ENCODE measurements around the gene SULT2B1.
A peak's percentile ranks its signal among the peaks of the same experiment; 100 is the strongest.

Gene SULT2B1

GRCh38 chr19:48636859-48637448 lies 85.0 kb downstream of the SULT2B1 start, which contains the start of gene DBP:
TSS of gene DBP (minus strand) at chr19:48637379. CDS start at chr19:48636994, 385 bp downstream.
- DNase-seq, result no peak

GRCh38 chr19:48637449-48637947 lies 85.5 kb downstream of the SULT2B1 start:
- DNase-seq, result peak; percentile 85

DNA sequence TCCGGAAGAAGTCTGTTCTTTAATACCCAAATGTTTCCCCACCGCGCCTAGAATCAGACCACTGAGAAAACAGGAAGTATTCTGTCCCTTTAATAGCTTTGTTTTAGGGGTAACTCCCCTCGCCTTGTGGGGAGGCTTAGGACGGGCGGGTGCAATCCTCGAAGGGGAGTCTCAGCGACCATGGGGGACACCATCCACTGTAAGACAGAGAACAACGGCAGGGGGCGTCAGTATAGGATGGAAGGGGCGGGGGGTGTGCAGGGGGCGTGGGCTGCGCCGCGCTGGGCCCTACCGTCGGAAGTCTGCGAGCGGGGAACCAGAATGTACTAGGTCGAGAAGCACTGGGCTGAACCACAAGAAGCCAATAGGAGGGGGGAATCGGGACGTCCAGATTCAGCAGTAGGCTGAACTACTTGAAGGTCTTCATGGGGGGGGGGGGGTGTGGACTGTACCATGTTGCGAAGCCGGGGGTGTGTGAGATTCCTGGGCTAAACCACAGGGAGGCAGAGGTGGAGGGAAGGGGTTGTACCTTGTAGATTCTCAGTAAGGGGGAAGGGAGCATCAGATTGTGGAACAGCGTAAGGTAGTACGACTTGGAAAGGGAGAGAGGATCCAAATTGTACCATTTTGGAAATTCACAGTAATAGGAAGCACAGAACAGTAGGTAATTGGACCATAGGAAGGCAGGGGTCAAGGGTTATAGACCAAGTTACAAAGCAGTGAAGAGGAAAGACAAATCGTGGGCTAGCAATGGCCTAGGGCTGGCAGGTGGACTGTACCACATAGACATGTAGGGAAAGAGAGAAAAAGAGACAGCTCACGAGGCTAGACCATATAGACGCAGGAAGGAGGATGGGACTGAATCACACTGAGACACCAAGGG lies 86.2 kb downstream of the SULT2B1 start:
- DNase-seq, result peak; percentile 83

- no peak for DNase-seq
Measured at GRCh38 chr19:48638831-48639381, 86.9 kb downstream of the SULT2B1 start.

DNA sequence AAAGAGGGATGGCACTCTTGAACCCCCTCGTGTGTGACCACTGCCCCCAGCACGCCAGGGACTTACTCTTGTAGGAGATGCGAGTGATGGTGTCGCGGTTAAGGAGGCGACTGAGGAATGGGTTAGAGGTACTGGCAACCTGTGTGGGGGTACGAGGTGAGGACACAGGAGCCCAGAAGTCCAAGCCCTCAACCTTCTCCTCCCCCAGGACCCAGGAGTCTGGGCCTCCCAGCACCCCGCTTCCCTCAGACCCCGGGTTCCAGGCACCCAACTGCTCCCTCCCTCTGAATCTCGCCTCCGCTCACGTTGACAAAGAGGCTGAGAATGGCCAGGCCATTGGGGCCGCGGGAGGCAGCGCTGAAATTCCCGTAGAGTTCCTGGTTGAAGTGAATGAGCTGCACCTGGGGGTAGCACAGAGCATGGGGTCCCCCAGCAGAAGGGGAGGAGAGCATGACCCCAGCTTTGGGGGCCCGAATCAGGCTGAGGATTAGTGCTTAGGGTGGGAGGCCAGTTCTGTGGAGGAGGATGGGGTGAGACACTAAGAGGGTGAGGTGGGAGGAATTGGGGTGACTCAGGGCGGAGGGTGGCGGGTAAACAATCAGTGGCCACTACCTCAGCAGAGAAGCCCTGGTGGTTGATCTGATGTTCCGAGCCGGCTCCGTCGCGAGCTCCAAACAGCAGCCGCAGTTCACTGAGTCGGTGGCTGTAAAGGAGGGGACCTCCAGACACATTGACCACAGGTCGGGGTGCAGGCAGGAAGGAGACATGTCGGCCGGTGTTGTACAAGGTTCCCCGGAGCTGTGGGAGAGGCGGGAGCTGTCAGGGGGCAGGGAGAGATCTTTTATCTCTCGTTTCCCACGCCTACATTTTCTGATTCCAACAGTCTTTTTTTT lies 87.8 kb downstream of the SULT2B1 start:
- DNase-seq, result no peak

GRCh38 chr19:48641850-48642249 lies 89.9 kb downstream of the SULT2B1 start:
- DNase-seq, result no peak

DNA sequence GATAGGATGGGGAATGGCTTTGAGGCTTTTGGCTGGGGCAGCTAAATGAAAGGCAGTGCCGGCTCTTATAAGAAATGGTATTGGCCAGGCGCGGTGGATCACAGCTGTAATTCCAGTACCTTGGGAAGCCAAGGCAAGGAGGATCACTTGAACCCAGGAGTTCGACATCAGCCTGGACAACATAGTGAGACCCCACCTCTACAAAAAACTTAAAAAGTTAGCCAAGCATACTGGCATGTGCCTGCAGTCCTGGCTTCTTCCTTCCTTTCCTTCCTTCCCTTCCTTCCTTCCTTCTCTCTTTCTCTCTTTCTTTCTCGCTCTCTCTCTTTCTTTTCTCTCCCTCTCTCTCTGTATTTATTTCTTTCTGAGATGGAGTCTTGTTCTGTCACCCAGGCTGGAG lies 90.9 kb downstream of the SULT2B1 start:
- DNase-seq, result no peak

- DNase-seq, result no peak
Measured at GRCh38 chr19:48644355-48644754, 92.4 kb downstream of the SULT2B1 start.

GRCh38 chr19:48644839-48645619 lies 93.1 kb downstream of the SULT2B1 start:
- DNase-seq, result peak; percentile 26

- DNase-seq, result no peak
Measured at GRCh38 chr19:48645620-48646000, 93.6 kb downstream of the SULT2B1 start.

- peak; percentile 53 for DNase-seq
Measured at GRCh38 chr19:48646001-48646721, 94.2 kb downstream of the SULT2B1 start, which contains the start of gene CA11. TSS of gene CA11 (minus strand) at chr19:48646187. CDS start at chr19:48645632, 555 bp downstream.

DNA sequence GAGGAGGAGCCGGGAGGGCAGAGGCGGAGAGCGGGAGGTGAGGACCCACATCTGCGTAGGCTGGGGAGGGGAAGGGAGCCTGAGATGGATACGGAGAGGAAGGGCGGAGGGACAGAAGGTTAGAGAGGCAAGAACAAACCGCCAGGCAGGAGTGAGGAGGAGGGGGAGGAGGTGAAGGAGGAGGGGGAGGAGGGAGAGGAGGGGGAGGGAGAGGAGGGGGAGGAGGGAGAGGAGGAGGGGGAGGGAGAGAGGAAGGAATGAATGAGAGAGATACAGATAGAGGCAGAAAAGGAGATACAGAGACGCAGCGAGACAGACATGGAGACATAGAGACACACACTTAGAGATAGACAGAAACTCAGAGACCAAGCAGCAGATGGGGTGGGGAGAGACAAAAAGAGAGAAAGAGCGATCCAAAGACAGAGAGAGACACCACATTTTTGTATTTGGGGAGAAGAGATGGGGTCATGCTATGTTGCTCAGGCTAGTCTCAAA lies 94.8 kb downstream of the SULT2B1 start:
- DNase-seq, result no peak

DNA sequence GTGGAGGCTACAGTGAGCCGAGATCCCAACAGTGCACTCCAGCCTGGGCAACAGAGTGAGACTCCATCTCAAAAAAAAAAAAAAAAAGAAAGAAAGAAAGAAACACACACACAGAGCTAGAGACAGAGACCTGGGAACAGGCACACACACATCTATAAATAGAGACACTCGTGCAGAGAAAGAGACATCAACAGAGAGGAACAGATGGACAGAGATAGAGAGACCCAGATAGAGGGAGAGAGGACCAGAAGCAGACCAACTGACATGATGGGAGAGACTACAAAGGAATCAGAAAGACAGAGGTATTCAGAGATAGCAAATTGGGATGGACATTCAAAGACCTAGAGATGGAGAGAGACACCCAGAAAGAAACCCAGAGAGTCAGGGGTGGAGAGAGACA lies 96.2 kb downstream of the SULT2B1 start:
- DNase-seq, result no peak

All from NCI-H1417 treated with DMSO at 0.1 percent for 48 hours (cell line).